SK-N-MC (cell line): ENCODE data around the gene ARL3.

Experiments used
- EZH2 ChIP-seq: fragments of 200-600 bp; sonication (generic); IDR thresholded peaks from one replicate; pipeline ENCODE4 v1.6.1; 2017; ENCODE audit warnings: antibody characterized with exemption
- FOXP2 ChIP-seq: optimal IDR thresholded peaks from 2 replicates; pipeline ENCODE3; 2011; ENCODE audit warnings: mild to moderate bottlenecking, moderate library complexity; ENCODE audit not compliant: insufficient read depth; ENCODE audit errors: extremely low read length, control extremely low read depth
- POLR2AphosphoS5 ChIP-seq: IDR thresholded peaks from 2 replicates; pipeline ENCODE4 v1.6.1; 2012; ENCODE audit warnings: mild to moderate bottlenecking, low read depth, low read length, borderline replicate concordance

DNA sequence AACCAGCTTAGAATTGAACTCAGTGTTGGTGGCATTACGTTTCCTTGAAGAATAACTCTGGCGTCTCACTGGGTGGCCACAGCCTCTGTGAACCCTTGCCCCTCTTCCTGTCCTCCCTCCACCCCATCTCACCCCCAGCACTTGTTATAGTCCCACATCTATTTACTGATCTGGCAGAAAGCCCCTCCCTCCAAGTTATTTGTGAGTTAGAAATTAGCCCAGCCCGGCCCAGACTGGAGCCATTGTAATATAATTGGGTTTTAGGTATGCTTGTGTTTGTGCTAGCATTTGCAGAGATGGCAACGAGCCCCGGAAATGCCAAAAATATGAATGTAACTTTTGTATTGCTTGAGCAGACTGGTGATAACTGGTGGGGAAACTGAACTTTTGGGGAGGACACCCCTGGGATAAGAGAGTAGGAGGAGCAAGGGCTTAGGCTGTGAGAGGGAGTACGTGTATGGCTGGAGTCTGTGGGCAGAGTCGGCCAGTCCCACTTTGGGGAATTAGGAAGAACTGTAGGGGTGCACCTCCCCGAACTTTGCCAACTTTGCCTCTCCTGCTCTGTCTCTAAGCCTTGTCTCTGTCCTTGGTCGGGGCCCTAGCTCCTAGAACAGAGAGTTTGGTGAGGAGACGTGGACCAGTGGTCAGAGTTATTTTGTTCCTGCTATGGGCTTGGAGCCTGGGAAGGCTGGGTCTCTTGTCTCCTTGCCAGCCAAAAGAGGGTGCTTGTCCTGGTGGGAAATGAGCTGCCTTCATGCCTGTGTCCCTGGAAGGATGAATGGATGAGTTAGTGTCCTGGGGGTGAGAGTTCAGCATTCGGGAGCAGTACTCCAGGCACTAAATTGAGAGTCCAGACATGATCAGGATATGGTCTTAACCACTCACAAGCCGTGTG, 89.2 kb downstream of the ARL3 start:
- no peak for TF ChIP-seq EZH2
- no peak for TF ChIP-seq POLR2AphosphoS5
- TF ChIP-seq FOXP2: no peak
